HepG2 (cell line): Measurements from ENCODE around the gene SPAG9. TPM values are rescaled to one million over a fixed set of nuclear protein-coding genes. Genes with fewer than 3 reads are reported as not detected.

Experiments used
- ADNP ChIP-seq: sonication (generic); formaldehyde crosslinking; IDR thresholded peaks from 2 replicates; pipeline ENCODE4 v1.4.0; 2020; ENCODE audit warnings: missing genetic modification reagents
- AKAP8 ChIP-seq: sonication (generic); formaldehyde crosslinking; IDR thresholded peaks from 2 replicates; pipeline ENCODE4 v1.5.1; 2020; ENCODE audit warnings: mild to moderate bottlenecking, missing genetic modification reagents
- CBX1 ChIP-seq: IDR thresholded peaks from one replicate; pipeline ENCODE4 v1.6.1; 2016; ENCODE audit warnings: antibody characterized with exemption, low read depth
- CHD2 ChIP-seq: IDR thresholded peaks from 2 replicates; pipeline ENCODE4 v1.6.1; 2011; ENCODE audit warnings: low read depth, low read length, improper control_type of control experiment
- KAT8 ChIP-seq: IDR thresholded peaks from 2 replicates; pipeline ENCODE4 v1.6.1; 2016; ENCODE audit warnings: missing genetic modification reagents, missing compliant biosample characterization
- LCORL ChIP-seq, 2 experiments: fragments of 450-650 bp in 1 of 2; sonication (generic) in 1 of 2; formaldehyde crosslinking in 1 of 2; IDR thresholded peaks; 2 replicates each; pipeline versions ENCODE4 v1.5.0 to v1.6.1; 2017 to 2020; ENCODE audit warnings: antibody characterized with exemption in 1 of 2, missing genetic modification reagents in 1 of 2
- MAFG ChIP-seq: sonication (generic); formaldehyde crosslinking; IDR thresholded peaks from 2 replicates; pipeline ENCODE4 v1.5.1; 2020; ENCODE audit warnings: mild to moderate bottlenecking, missing genetic modification reagents
- MBNL3 ChIP-seq: fragments of 250-450 bp; sonication (Bioruptor Pico); conservative IDR thresholded peaks from 2 replicates; pipeline ENCODE4 v1.8.0; 2022; ENCODE audit warnings: mild to moderate bottlenecking, inconsistent platforms
- MIER3 ChIP-seq: IDR thresholded peaks from 2 replicates; pipeline ENCODE4 v1.6.1; 2016; ENCODE audit warnings: missing compliant biosample characterization, borderline replicate concordance
- NCOR1 ChIP-seq: fragments of 200-600 bp; sonication (generic); IDR thresholded peaks from 2 replicates; pipeline ENCODE4 v1.7.0; 2017; ENCODE audit warnings: antibody characterized with exemption, low read length, borderline replicate concordance
- NFE2L2 ChIP-seq: fragments of 150-350 bp; IDR thresholded peaks from 2 replicates; pipeline ENCODE4 v1.6.1; 2014; ENCODE audit warnings: low read length
- PRMT3 ChIP-seq: sonication (generic); formaldehyde crosslinking; IDR thresholded peaks from 2 replicates; pipeline ENCODE4 v1.8.1; 2022; ENCODE audit warnings: low read depth, mild to moderate bottlenecking, moderate library complexity, missing genetic modification reagents, borderline replicate concordance
- RAD21 ChIP-seq: fragments of 450-650 bp; formaldehyde crosslinking; IDR thresholded peaks from 2 replicates; pipeline ENCODE4 v1.5.0; 2020; ENCODE audit warnings: mild to moderate bottlenecking
- SKI ChIP-seq: fragments of 450-650 bp; IDR thresholded peaks from one replicate; pipeline ENCODE4 v1.6.1; 2018; ENCODE audit warnings: mild to moderate bottlenecking; ENCODE audit not compliant: partially characterized antibody
- ZBTB1 ChIP-seq: sonication (generic); formaldehyde crosslinking; IDR thresholded peaks from 2 replicates; pipeline ENCODE4 v1.4.0; 2020; ENCODE audit warnings: missing genetic modification reagents, borderline replicate concordance
- ZBTB8A ChIP-seq: sonication (generic); formaldehyde crosslinking; IDR thresholded peaks from 2 replicates; pipeline ENCODE4 v1.4.0; 2020; ENCODE audit warnings: mild to moderate bottlenecking, low read depth, missing genetic modification reagents, borderline replicate concordance
- ZC3H13 ChIP-seq: sonication (generic); formaldehyde crosslinking; IDR thresholded peaks from 2 replicates; pipeline ENCODE4 v1.8.1; 2023; ENCODE audit warnings: mild to moderate bottlenecking, missing genetic modification reagents, moderate library complexity
- ZNF101 ChIP-seq: sonication (generic); formaldehyde crosslinking; IDR thresholded peaks from 2 replicates; pipeline ENCODE4 v1.4.0; 2020; ENCODE audit warnings: mild to moderate bottlenecking, low read depth, missing genetic modification reagents, borderline replicate concordance
- ZNF207 ChIP-seq: fragments of 450-650 bp; IDR thresholded peaks from 2 replicates; pipeline ENCODE4 v1.6.1; 2016; ENCODE audit warnings: antibody characterized with exemption, borderline replicate concordance
- ZNF33B ChIP-seq: sonication (generic); formaldehyde crosslinking; IDR thresholded peaks from 2 replicates; pipeline ENCODE4 v1.5.1; 2020; ENCODE audit warnings: mild to moderate bottlenecking, missing genetic modification reagents
- ZNF564 ChIP-seq: sonication (generic); formaldehyde crosslinking; IDR thresholded peaks from 2 replicates; pipeline ENCODE4 v1.8.1; 2023; ENCODE audit warnings: mild to moderate bottlenecking, missing genetic modification reagents
- ZNF644 ChIP-seq: IDR thresholded peaks from 2 replicates; pipeline ENCODE4 v1.6.1; 2016; ENCODE audit warnings: low read depth
- ZNF678 ChIP-seq: sonication (generic); formaldehyde crosslinking; IDR thresholded peaks from 2 replicates; pipeline ENCODE4 v1.4.0; 2020; ENCODE audit warnings: mild to moderate bottlenecking, missing genetic modification reagents
- ZNF768 ChIP-seq: sonication (generic); formaldehyde crosslinking; IDR thresholded peaks from 2 replicates; pipeline ENCODE4 v1.4.0; 2020; ENCODE audit warnings: missing genetic modification reagents
- polyA plus RNA-seq, 8 experiments: library from polyadenylated mRNA; depleted of rRNA in 3 of 8; stranded (reverse) in 7 of 8; unstranded in 1 of 8; fragments of >200 nt; fragmentation: Illumina TruSeq in 4 of 8; extraction: Trizol in 4 of 8; gene quantifications; 2 replicates each; pipeline versions ENCODE4 v1.2.1 to v1.2.3, GENCODE V29; 2011 to 2016; ENCODE audit warnings: low read depth in 4 of 8, missing spikeins in 1 of 8, mixed read lengths in 1 of 8; ENCODE audit not compliant: insufficient read depth in 1 of 8
- total RNA-seq, 5 experiments: library from RNA; depleted of rRNA; stranded (reverse); fragments of >200 nt; fragmentation: Illumina TruSeq; extraction: Trizol; gene quantifications; 2 replicates each; pipeline ENCODE4 v1.2.3, GENCODE V29; 2016; ENCODE audit warnings: low read depth in 1 of 5
- TF ChIP-seq, protein P1 (sequence below): sonication (generic); formaldehyde crosslinking; IDR thresholded peaks from 2 replicates; pipeline ENCODE4 v1.8.0; 2022; ENCODE audit warnings: mild to moderate bottlenecking, missing genetic modification reagents
- TF ChIP-seq, protein P2 (sequence below): sonication (generic); formaldehyde crosslinking; IDR thresholded peaks from 2 replicates; pipeline ENCODE4 v1.5.1; 2020; ENCODE audit warnings: missing genetic modification reagents, mild to moderate bottlenecking, borderline replicate concordance
- TF ChIP-seq, protein P3 (sequence below): sonication (generic); formaldehyde crosslinking; IDR thresholded peaks from 2 replicates; pipeline ENCODE4 v1.4.0; 2020; ENCODE audit warnings: missing genetic modification reagents, borderline replicate concordance
- TF ChIP-seq, protein P4 (sequence below): sonication (generic); formaldehyde crosslinking; IDR thresholded peaks from 2 replicates; pipeline ENCODE4 v1.5.1; 2020; ENCODE audit warnings: missing genetic modification reagents, mild to moderate bottlenecking, borderline replicate concordance

SPAG9 gene
- total and polyA plus RNA-seq, 2 of the 13 experiments (the other 11 are each of a cell fraction or from before 2014, with no cell fraction given), result 43.2 to 78.6 TPM

DNA sequence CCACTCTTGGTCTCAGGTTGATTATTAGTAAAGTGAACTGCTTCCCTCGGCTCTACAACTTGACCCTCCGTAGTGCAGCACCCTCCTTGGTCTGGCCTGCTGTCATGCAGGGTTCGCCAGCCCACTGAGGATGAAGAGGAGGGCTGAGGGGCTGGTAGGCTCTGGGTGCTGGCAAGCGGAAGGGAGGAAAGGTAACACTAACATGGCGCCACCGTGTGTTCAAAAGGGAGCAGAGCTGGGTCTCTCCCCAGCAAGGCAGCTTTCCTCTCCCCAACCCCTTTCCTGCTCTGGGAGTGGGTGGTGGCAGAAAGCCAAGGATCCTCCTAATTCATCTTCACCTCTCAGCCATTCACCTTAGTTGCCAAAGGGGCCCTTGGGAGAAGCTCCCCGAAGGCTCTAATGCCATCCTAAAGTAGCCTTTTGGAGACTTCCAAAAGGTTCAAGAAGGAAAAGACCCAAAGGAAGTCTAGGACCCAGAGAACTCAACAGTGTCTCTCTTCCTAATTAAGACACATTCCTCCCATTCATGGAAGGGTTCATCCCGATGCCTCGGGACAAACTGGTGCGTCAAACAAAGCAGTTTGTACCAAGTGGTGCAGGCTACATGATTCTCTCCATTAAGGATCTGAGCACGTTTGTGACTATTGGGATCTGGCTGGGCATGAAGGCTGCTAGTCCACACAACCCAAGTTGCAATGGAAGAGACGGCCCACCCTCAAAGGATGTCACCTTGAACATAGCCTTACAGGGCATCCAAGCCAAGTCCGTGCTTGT is 163.7 kb downstream of the SPAG9 start (continued):
- TF ChIP-seq, protein P1, sequence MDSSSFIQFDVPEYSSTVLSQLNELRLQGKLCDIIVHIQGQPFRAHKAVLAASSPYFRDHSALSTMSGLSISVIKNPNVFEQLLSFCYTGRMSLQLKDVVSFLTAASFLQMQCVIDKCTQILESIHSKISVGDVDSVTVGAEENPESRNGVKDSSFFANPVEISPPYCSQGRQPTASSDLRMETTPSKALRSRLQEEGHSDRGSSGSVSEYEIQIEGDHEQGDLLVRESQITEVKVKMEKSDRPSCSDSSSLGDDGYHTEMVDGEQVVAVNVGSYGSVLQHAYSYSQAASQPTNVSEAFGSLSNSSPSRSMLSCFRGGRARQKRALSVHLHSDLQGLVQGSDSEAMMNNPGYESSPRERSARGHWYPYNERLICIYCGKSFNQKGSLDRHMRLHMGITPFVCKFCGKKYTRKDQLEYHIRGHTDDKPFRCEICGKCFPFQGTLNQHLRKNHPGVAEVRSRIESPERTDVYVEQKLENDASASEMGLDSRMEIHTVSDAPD (CRISPR knock-in tag), result no peak
- no peak for TF ChIP-seq ZNF564
- no peak for TF ChIP-seq ZNF678 (CRISPR knock-in tag)
- no peak for TF ChIP-seq LCORL (IDR thresholded peaks at IDR 0.05)
- TF ChIP-seq LCORL (CRISPR knock-in tag; IDR thresholded peaks at IDR 0.05), result 0 out of 2 replicates have a peak, but pooled peaks have one; percentile 48
- TF ChIP-seq KAT8 (CRISPR knock-in tag), result peak; percentile 42; the same call in 1 of the 2 replicates
- no peak for TF ChIP-seq ZBTB8A
- TF ChIP-seq ZBTB1 (CRISPR knock-in tag), result no peak
- no peak for TF ChIP-seq ZNF207
- no peak for TF ChIP-seq MIER3 (CRISPR knock-in tag)
- TF ChIP-seq MBNL3 (CRISPR knock-in tag), result no peak
- no peak; the same call in none of the 2 replicates for TF ChIP-seq AKAP8
- no peak for TF ChIP-seq ZNF768
- TF ChIP-seq, protein P2, sequence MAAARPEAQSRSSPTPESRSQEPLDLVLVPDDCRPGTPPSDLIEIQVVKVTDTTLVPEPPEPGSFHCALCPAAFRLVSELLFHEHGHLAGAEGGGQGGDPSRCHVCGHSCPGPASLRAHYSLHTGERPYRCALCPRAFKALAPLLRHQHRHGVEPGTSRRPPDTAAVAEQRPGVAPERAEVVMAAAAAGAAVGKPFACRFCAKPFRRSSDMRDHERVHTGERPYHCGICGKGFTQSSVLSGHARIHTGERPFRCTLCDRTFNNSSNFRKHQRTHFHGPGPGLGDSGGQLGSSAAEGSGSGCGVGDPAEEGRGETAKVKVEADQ (CRISPR knock-in tag), result 0 out of 2 replicates have a peak, but pooled peaks have one; percentile 58
- TF ChIP-seq CHD2, result no peak
- TF ChIP-seq NCOR1, result no peak
- TF ChIP-seq, protein P3, sequence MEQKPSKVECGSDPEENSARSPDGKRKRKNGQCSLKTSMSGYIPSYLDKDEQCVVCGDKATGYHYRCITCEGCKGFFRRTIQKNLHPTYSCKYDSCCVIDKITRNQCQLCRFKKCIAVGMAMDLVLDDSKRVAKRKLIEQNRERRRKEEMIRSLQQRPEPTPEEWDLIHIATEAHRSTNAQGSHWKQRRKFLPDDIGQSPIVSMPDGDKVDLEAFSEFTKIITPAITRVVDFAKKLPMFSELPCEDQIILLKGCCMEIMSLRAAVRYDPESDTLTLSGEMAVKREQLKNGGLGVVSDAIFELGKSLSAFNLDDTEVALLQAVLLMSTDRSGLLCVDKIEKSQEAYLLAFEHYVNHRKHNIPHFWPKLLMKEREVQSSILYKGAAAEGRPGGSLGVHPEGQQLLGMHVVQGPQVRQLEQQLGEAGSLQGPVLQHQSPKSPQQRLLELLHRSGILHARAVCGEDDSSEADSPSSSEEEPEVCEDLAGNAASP, result peak; percentile 47; the same call in 1 of the 2 replicates
- no peak for TF ChIP-seq ZNF644 (CRISPR knock-in tag)
- TF ChIP-seq ZNF33B, result peak; percentile 65; the same call in 1 of the 2 replicates
- TF ChIP-seq SKI, result no peak
- peak; percentile 93 for TF ChIP-seq RAD21 (CRISPR knock-in tag)
- no peak for TF ChIP-seq ZNF101
- TF ChIP-seq ZC3H13, result 0 out of 2 replicates have a peak, but pooled peaks have one; percentile 37
- TF ChIP-seq MAFG (CRISPR knock-in tag), result no peak
- no peak for TF ChIP-seq NFE2L2
- TF ChIP-seq, protein P4, sequence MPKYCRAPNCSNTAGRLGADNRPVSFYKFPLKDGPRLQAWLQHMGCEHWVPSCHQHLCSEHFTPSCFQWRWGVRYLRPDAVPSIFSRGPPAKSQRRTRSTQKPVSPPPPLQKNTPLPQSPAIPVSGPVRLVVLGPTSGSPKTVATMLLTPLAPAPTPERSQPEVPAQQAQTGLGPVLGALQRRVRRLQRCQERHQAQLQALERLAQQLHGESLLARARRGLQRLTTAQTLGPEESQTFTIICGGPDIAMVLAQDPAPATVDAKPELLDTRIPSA, result no peak
- no peak for TF ChIP-seq ADNP (CRISPR knock-in tag)
- 0 out of 2 replicates have a peak, but pooled peaks have one; percentile 59 for TF ChIP-seq PRMT3
- TF ChIP-seq CBX1, result no peak
